HG02763 (cell line): Measurements from ENCODE around the gene LDB3.

Experiments
- ATAC-seq: cut with Tn5 transposase; IDR thresholded peaks from one replicate; pipeline ENCODE4 v1.9.1; 2021; ENCODE audit warnings: mild to moderate bottlenecking, moderate library complexity; ENCODE audit not compliant: unreplicated experiment

LDB3 gene

DNA sequence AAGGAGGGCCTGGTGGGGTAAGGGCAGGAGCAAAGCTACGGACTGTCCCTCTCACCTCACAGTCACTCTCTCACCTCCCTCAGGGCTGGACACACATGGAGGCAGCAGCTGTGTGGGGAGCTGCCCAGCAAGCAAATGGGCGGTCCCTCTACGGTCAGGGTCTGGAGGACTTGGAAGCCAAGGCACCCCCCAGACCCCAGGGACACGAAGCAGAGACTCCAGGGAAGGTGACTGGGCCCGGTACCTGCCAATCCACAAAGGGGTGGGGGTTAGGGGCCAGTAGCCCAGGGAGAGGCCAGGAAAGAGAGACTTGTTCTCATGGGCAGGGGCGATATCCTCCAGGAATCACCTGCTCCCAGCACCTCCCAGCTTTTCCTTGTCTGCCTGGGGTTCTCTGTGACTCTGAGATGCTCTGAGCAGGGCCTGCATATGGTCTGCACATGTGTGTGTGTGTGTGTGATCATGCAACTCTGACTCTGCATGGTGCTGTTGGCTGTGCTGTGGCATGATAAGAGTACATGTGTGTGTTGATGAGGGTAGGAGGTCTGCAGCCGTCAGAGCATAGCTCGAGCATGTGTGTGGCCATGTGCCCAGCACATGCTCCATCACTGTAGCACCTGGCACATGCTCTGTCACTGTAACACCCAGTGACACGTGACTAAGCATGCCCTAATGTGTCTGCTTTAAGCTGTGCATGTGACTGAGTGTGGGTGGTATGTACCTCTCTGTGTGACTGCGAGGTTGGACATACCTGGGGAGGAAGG lies 4.6 kb upstream of the LDB3 start:
- no peak for ATAC-seq

DNA sequence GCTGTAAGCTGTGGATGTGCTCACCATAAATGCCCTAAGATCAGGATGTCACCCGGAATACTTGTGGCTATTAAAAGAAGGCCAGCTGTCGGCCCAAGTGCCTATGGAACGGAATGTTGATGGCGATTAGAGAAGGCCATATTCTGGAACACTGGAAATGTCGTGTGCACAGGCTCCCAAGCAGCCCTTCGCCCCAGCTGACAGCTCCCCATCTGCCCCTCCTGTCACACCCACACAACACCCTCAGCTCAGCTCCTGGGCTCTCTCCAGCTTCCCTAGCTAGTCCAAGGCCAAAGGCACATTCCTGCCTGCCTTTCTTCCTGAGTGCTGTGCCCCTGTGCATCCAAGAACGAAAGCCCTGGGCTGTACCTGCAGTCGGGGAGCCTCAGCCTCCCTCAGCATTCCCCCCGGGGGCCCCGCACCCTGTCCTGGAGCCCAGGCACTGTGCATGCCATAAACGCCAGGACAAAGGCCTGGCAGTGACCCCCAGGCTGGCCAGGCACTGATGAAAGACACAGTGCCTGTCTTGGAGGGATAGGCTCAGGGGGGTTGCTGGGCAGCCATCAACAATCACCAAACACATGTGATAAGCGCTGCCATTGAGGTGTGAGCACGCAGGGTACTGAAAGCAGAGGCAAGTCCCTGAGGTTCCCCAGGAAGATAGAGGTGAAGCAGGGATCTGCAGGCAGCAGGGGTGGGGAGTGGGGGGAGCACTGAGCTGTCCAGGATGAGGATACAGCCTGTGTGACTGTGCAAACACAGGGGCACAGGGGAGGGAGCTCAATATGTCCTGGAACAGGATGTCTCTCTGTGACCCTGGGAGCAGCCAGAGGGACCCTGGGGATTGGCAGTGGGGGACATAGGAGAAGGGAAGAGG lies 3.7 kb upstream of the LDB3 start:
- no peak for ATAC-seq

DNA sequence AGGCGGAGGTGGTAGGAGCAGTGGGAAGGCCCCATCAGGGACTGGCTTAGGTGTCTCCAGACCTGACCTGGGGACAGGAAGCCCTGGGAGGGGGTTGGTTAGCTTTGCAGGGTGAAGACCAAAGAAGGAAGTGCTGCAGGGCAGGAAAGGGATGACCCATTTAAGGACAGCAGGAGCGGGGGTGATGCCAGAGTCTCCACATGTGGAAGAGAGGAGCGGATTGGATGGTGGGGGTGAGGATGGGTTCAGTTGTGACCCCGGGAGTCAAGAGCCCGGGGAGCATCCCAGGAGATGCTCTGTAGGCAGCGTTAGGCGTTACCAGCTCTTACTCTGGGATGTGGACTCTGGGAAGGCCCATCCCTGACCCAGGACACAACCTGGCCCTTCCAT lies 3.1 kb upstream of the LDB3 start:
- no peak for ATAC-seq

DNA sequence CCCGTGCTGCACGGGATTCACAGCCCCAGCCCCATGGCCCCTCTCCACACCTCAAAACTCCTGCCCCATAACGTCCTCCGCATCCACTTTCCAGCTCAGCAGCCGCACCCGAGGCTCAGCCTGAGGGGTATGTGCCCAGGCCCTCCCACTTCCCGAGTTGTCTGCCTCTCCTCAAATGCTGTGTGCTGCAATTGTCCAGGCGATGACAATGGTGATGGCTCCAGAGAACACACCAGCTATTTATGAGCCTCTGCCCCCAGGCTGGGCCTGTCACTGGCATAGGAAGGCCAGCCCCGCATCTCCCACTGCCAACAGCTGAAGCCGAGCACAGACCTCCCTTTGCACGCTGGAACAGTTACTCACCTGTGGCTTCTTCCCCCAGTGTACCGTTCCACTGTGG lies 2.4 kb upstream of the LDB3 start:
- ATAC-seq, result no peak

DNA sequence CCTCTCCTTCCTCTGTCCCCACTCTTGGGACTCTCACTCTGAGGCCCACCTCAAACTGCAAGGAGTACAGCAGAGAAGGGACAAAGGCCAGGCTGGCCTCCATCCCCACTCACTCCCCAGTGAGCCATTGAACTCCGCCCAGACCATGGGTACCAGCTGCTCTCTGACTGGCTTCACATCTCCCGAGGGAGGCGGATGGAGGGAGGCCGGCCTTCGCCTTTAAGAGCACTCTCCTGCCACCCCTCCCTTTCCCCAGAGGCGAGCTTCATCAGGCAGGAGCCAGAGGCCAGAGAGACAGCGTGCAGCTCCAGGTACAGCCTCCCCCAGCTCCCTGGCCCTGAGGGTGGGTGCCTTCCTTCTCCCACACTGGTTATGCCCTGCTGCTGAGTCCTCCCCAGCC lies 1.8 kb upstream of the LDB3 start:
- no peak for ATAC-seq

DNA sequence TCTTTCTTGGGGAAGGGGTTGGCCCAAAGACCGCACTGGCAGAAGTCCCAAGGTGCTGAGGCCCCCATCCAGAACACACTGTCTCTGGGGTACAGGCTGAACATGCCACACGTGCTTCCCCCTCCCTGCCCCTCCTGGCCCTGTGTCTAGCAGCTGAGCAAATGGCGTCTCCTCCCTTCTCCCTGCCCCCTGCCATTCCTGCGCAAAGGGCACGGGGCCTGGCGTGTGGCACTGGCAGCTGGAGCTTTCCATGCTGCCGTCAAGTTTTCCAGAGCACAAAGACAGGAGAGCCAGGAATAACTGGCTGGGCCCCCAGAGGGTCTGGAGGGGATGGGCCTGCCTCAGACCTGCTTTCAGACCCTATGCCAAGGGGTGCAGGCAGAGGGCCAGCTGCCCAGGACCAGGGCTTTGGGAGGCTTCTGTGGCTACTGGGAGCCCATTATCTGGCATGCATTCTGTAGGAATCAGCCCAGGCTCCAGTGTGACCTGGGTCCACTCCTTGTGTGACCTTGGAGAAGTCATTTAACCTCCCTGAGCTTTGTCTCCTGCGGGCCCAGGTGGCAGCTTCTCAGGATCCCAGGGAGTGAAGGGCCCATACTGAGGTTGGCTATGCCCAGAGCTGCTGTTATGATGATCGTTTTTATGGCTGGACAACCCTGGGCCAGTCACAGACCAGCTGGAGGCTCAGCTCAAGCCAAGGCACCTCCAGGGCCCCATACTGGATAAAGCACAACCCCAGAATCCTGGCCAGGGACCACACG lies 710 bp upstream of the LDB3 start:
- ATAC-seq, result no peak

DNA sequence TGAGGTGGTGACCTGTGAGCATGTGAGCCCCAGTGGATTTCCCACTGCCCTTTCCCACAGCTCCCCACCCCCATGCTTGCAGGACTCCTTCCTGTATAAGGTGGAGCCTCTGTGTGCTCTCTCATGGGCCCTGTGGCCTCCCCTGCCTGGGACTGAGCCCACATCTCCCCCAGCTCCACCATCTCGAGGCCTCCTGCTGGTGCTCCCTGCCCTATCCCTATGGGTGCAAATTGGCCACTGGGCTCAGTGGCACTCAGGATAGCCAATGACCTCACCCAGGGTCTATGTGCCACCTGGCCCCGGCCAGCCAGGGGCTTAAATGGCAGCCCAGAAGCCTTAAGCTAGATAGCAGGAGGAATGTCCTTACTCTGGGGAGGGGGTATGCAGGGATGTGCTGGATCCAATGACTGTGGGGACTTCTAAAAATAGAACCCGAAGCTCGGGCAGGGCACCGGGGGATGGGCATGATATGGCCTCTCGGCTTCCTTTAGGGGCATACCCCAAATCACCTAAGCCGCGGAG lies 2.0 kb downstream of the LDB3 start:
- no peak for ATAC-seq

DNA sequence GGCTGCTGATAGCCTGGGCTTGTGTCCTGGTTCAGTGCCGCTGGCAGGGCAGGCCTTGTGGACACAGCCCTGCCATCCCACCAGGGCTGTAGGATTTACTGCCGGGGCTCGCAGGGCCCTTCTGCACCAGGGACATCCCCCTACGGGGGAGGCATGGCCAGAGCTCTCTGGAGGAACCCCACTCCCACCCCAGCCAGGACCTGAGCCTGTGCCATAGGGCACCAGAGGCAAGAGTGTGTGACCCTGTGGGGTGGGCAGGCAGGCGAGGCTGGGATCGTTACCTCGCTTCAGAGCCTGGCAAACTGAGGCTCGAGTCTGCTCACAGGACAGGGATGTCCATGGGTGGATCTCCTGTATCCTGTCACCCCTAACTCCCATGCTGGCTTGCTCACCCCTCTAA lies 2.6 kb downstream of the LDB3 start:
- no peak for ATAC-seq

DNA sequence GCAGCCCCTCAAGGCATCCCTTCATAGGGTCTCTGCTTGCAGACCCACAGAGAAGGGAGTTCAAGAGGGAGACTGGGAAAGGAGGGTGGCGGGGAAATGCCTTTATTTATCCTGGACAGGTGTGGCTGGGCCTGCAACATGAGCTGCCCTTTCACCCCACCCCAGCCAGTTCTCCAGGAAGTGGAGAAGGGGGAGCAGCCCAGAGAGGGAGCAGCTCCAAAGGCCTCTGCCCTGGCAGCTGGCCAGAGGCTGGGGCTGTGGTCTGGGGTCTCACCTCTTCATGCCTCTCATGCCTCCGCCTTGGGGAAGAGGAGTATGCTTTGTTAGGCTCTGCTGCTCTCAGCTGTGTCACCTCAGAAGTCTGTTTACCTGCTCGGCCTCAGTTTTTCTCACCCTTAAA lies 3.1 kb downstream of the LDB3 start:
- no peak for ATAC-seq

DNA sequence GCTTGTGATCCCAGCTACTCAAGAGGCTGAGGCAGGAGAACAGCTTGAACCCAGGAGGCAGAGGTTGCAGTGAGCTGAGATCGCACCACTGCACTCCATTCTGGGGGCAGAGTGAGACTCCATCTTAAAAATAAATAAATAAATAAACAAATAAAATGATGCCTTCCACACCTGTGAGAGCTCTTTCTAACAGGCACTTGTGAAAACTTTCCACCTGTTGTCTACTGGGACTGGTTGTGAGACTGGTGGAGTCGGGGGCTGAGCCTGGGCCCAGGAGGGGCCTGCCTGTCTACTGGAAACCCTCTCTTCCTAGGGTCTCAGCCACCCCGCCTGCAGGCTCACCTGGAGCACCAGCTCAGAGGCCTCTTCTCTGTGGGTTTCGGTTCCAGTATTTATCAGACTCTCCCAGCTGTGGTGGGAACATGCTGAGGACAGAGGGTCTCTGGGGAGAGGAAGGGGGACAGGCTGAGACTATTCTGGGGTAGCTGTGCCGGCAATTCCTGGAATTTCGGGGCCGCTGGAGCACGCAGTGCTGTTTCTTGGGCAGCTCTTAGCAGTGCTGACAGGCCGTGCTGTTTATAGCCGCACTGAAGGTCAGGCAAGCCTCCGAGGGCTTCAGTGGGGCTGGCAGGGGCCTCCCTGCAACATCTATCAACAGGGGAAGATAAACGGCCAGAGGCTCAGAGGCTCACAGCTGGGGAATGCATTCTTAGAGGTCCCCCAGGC lies 3.8 kb downstream of the LDB3 start:
- no peak for ATAC-seq

DNA sequence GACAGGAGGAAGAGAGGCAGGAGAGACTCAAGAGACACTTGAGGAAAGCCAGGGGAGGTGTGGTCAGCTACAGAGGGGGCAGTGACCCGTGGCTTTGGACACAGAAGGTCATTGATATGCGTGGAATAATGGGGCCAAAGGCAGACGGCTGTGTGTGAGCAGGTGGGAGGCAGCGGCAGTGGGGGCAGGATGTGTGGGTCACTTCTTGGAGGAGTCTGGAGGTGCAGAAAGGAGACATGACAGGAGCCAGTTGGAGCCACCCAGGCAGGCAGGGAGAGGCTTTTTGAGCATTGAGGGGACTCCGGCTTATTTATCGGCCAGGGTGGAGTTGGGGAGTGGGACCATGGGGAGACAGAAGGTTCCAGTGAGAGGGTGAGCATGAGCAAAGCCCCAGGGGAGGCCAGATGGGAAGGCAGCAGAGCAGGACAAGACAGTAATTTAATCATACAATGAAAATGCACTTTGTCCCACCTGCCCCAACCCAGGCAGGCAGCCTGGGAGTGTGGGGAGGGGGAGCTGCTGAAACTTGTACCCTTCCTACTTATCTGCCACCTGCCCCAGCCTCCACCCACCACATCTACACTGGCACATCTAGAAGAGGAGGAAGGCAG lies 5.0 kb downstream of the LDB3 start:
- ATAC-seq, result no peak

DNA sequence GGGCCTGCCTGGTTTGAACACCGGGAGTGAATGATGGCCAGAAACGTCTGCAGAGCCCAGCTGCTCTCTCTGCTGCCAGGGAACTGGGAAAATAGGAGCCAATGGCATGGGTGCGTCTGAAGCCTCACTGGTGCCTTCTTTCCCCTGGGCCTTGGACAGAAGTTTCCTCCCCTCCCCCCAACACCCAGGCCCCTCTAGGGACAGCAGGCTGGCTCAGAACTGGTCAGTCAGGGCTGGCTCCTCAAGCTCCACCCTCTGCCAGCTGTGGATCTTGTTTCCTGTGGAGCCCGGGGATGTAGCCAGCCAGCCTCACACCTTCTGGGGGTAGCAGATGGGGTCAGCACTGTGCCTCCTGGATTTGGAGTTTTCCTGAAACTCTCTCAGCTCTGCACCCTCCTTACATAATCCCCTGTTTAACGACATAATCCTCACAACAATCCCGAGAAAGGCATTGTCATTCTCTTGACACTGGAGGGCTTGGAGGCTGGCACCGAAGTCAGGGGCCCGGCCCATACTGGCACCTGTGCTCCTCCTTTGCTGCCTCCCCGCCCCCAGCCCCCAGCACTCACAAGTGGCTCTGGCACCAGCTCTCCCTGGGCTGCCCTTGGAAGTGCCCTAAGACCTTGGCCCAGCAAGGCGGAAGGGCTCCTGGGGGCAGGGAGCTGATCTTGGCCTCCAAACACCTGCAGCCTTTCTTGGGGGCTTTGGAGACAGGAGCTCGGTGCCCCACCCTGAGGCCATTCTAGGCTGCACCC lies 5.7 kb downstream of the LDB3 start:
- no peak for ATAC-seq

DNA sequence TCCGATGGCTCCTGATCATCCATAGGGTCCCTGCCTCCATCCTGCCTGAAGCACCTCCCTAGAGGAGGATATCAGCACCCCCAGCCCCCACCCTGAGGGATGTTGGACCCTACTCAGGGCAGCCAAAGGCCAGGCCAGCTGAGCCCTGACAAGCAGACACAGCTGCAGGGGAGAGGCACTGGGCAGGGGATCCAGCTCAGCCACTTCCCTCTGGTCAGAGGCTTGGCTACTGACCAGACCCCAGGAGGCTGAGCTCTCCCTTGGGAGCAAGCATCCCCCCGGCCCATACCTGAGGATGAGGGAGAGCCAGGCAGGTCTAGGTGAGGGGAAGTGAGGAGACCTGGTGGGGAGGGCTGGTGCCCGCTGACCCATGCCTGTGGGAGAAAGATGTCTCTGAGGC lies 6.6 kb downstream of the LDB3 start:
- no peak for ATAC-seq

DNA sequence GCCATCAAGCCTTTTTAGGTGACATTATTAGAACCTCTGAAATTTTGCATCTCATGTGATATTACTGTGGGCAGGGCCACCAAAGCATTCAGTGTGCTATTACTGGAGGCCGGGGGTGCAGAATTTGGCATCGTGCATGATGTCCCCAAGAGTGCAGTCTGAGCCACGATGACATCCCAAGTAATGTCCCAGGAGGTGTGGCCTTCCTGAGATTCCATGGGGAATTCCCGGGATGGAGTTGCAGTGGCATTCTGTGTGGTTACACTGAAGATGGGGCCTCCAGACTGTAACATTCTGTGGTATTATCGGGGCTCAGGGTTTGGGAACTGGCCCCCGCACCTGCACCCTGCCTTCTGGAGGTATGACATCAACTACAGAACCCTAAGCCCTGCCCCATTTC lies 9.1 kb downstream of the LDB3 start:
- no peak for ATAC-seq

DNA sequence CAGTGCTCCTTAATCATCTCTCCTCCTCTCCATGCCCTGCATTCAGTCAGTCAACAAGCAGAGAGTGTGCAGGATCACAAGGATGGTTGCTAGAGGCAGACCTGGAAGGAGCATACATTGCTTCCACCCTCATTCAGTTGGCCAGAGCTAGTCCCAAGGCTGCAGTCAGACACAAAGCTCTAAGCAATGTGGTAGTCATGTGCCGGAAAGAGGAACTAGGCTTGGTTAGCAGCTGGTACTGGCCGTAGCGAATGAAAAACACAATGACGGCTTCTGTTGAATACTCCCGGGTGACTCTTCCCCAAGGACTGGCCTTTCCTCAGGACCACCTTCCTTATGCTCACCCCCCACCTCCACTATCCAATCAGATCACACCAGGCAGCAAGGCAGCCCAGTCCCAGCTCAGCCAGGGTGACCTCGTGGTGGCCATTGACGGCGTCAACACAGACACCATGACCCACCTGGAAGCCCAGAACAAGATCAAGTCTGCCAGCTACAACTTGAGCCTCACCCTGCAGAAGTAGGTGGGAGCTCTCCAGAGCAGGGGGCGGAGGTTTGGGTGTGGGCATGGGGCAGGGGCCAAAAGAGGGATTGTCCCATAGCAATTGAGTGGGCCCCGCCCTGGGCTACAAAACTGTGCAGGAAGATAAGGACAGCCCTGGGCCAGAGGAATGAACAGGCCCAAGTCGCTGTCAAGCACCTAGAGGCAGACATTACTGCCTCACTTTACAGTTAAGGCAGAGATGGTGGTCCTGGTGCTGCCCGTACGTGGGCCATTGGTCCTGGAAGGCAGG lies 10.9 kb downstream of the LDB3 start:
- no peak for ATAC-seq

DNA sequence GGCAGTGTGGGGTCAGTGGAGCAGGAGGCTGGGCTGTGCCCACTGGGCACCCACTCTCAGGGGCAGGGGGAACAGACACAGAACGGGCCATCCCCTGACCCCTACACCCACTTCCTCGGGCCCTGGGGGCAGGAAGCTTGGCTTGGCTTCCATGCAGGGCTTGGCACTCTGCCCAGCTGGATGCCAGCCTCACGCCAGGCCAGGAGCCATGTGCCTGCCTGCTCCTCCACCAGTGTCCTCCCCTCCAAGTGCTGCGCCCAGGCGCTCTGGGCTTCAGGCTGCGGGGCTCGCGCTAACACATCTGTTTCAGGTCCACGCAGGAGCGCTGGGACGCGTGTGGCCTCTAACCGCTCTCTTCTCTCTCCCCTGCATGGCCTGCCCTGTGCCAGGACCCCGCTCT lies 12.7 kb downstream of the LDB3 start:
- ATAC-seq, result no peak

DNA sequence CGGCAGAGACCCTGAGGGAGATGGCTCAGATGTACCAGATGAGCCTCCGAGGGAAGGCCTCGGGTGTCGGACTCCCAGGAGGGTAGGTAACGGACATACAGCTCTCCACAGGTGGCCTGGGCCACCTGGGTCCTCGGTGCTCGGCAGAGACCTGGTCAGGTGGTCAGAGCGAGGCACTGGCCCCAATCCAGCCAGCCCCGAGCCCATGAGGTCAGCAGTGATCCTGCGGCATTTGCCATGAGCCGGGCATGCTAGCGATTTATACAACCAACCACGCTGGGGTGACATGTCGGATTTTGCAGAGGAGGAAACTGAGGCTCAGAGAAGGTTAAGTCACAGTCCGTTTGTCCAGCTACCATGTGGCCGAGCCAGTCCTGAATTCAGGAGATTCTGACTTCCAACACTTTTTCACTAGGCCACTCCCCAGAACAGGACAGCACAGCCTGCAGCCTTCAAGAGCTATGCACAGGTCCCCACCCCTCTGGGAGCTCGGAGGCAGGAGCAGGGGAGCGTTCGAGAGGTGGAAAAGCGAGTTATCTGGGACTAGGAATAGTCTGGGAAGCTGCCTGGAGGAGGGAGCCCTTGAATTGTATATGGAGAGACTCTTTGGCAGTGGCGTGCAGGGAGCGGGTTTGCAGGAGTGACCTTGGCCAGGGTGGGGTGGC lies 13.5 kb downstream of the LDB3 start:
- ATAC-seq, result no peak

DNA sequence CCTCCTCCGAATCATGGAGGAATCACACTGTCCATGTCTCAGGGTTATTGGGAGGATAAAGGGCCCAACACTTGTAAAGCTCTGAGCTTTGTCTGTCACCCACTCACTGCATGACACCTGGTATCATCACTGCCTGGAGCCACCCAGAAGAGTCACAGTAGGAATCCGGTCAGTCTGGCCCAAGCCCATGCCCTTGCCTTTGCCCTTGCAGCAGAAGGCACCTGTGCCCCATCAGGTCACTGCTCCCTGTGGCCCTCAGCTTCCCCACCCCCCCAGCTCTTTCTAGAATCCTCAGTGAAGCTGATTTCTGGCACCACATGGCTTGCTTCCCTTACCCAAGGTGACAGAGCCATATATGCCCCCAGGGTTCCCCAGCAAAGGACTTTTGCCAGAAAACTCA lies 14.4 kb downstream of the LDB3 start:
- no peak for ATAC-seq
